Measurements from ENCODE around the gene WDR1. TPM values are rescaled to one million over a fixed set of nuclear protein-coding genes. Genes with fewer than 3 reads are reported as not detected.
A peak's percentile ranks its signal among the peaks of the same experiment; 100 is the strongest.

WDR1 gene
- total and polyA plus RNA-seq, 3 experiments from 2014 or later = 377 to 409 (median 409) TPM

GRCh38 chr4:10114607-10115006 lies 2.0 kb downstream of the WDR1 start:
- no peaks in the 10 kb centered on the region for H3K27me3 ChIP-seq (ENCODE audit: insufficient read depth, low read length, poor library complexity, severe bottlenecking)
- H3K36me3 ChIP-seq (ENCODE audit: insufficient read depth, low read length) = peaks cover 53% of the 10 kb centered on the region
- Mint-ChIP-seq H3K27ac (peak overlapping the region; percentile 38 to 99 (median 97)), H3K36me3 (peaks cover 10 to 67% (median 18%) of the 10 kb centered on the region in 3 donors), H3K4me3 (peak overlapping the region; percentile 93 to 99 (median 96)), H3K27me3 (no peaks in the 10 kb centered on the region), H3K4me1 (peaks cover 74 to 81% (median 81%) of the 10 kb centered on the region in 3 donors), H3K9me3 (no peaks in the 10 kb centered on the region)
- peak overlapping the region; percentile 76 for H3K27ac ChIP-seq (ENCODE audit: low read depth, low read length)
- H3K4me3 ChIP-seq (ENCODE audit: low read length) = peak overlapping the region; percentile 81
- H3K9me3 ChIP-seq (ENCODE audit: low read length) = no peaks in the 10 kb centered on the region
- H3K4me1 ChIP-seq (ENCODE audit: insufficient read depth, low read length) = peaks cover 85% of the 10 kb centered on the region
- POLR2A ChIA-PET = interaction anchor here (1.0 to 1.2 kb wide), 2 partner anchors 15 to 19 kb away, joined by 3 to 4 read pairs; no protein-coding TSS in a partner anchor
- no peak for DNase-seq
- CTCF ChIA-PET = interaction anchor here (0.8 to 1.5 kb wide), 5 partner anchors 10 to 347 kb away, joined by 3 to 4 read pairs (median 3); no protein-coding TSS in a partner anchor

GRCh38 chr4:10114147-10114546 lies 2.5 kb downstream of the WDR1 start:
- H3K27me3 Mint-ChIP-seq = no peaks in the 10 kb centered on the region
- H3K9me3 Mint-ChIP-seq = no peaks in the 10 kb centered on the region
- H3K27ac Mint-ChIP-seq = peak overlapping the region in 7 of 8 donors; percentile 66 to 99 (median 94)
- CTCF ChIA-PET = interaction anchor here (0.8 to 1.5 kb wide), 5 partner anchors 10 to 347 kb away, joined by 3 to 4 read pairs (median 3); no protein-coding TSS in a partner anchor
- DNase-seq = no peak
- Histone ChIP-seq H3K4me1 (ENCODE audit: insufficient read depth, low read length) (peaks cover 85% of the 10 kb centered on the region), H3K4me3 (ENCODE audit: low read length) (no peak overlapping the region), H3K27ac (ENCODE audit: low read depth, low read length) (no peak overlapping the region), H3K9me3 (ENCODE audit: low read length) (no peaks in the 10 kb centered on the region), H3K27me3 (ENCODE audit: insufficient read depth, low read length, poor library complexity, severe bottlenecking) (no peaks in the 10 kb centered on the region), H3K36me3 (ENCODE audit: insufficient read depth, low read length) (peaks cover 58% of the 10 kb centered on the region)
- POLR2A ChIA-PET = interaction anchor here (1.0 to 1.2 kb wide), 2 partner anchors 15 to 18 kb away, joined by 3 to 4 read pairs; no protein-coding TSS in a partner anchor
- peaks cover 79 to 86% (median 86%) of the 10 kb centered on the region in 3 donors for H3K4me1 Mint-ChIP-seq
- peaks cover 10 to 71% (median 18%) of the 10 kb centered on the region in 3 donors for H3K36me3 Mint-ChIP-seq
- H3K4me3 Mint-ChIP-seq = peak overlapping the region; percentile 60 to 99 (median 95)

- no peak overlapping the region for H3K27ac ChIP-seq (ENCODE audit: low read depth, low read length)
- peaks cover 59% of the 10 kb centered on the region for H3K36me3 ChIP-seq (ENCODE audit: insufficient read depth, low read length)
- H3K4me1 ChIP-seq (ENCODE audit: insufficient read depth, low read length) = peaks cover 85% of the 10 kb centered on the region
- H3K4me3 ChIP-seq (ENCODE audit: low read length) = no peak overlapping the region
- POLR2A ChIA-PET = interaction anchor here (1.0 kb wide), 1 partner anchor 17 kb away, joined by 3 read pairs; no protein-coding TSS in a partner anchor
- no peaks in the 10 kb centered on the region for H3K9me3 Mint-ChIP-seq
- no peaks in the 10 kb centered on the region for H3K9me3 ChIP-seq (ENCODE audit: low read length)
- H3K27ac Mint-ChIP-seq = peak overlapping the region; percentile 66 to 99 (median 90)
- H3K4me3 Mint-ChIP-seq = peak overlapping the region; percentile 60 to 99 (median 93)
- CTCF ChIA-PET = interaction anchor here (1.1 kb wide), 1 partner anchor 18 kb away, joined by 4 read pairs; no protein-coding TSS in a partner anchor
- peaks cover 10 to 78% (median 20%) of the 10 kb centered on the region in 3 donors for H3K36me3 Mint-ChIP-seq
- H3K4me1 Mint-ChIP-seq = peaks cover 85 to 92% (median 92%) of the 10 kb centered on the region in 3 donors
- H3K27me3 ChIP-seq (ENCODE audit: insufficient read depth, low read length, poor library complexity, severe bottlenecking) = no peaks in the 10 kb centered on the region
- H3K27me3 Mint-ChIP-seq = no peaks in the 10 kb centered on the region
- DNase-seq = no peak
Observed at GRCh38 chr4:10113362-10114047, 3.1 kb downstream of the WDR1 start.

- Mint-ChIP-seq H3K4me1 (peaks cover 88 to 93% (median 92%) of the 10 kb centered on the region in 3 donors), H3K27me3 (no peaks in the 10 kb centered on the region), H3K36me3 (peaks cover 10 to 85% (median 20%) of the 10 kb centered on the region in 3 donors), H3K9me3 (no peaks in the 10 kb centered on the region), H3K27ac (peak overlapping the region; percentile 29 to 99 (median 84)), H3K4me3 (peak overlapping the region in 5 of 7 donors; percentile 8 to 99 (median 66))
- no peak for DNase-seq
- H3K9me3 ChIP-seq (ENCODE audit: low read length) = no peaks in the 10 kb centered on the region
- no peaks in the 10 kb centered on the region for H3K27me3 ChIP-seq (ENCODE audit: insufficient read depth, low read length, poor library complexity, severe bottlenecking)
- ChIA-PET CTCF (no interaction called here), POLR2A (no interaction called here)
- H3K4me1 ChIP-seq (ENCODE audit: insufficient read depth, low read length) = peaks cover 85% of the 10 kb centered on the region
- H3K27ac ChIP-seq (ENCODE audit: low read depth, low read length) = no peak overlapping the region
- H3K36me3 ChIP-seq (ENCODE audit: insufficient read depth, low read length) = peaks cover 63% of the 10 kb centered on the region
- no peak overlapping the region for H3K4me3 ChIP-seq (ENCODE audit: low read length)
Observed at GRCh38 chr4:10112658-10113284, 3.8 kb downstream of the WDR1 start.

GRCh38 chr4:10111067-10111801 lies 5.4 kb downstream of the WDR1 start:
- Histone ChIP-seq H3K36me3 (ENCODE audit: insufficient read depth, low read length) (peaks cover 65% of the 10 kb centered on the region), H3K4me1 (ENCODE audit: insufficient read depth, low read length) (peaks cover 95% of the 10 kb centered on the region), H3K9me3 (ENCODE audit: low read length) (no peaks in the 10 kb centered on the region), H3K27me3 (ENCODE audit: insufficient read depth, low read length, poor library complexity, severe bottlenecking) (no peaks in the 10 kb centered on the region), H3K27ac (ENCODE audit: low read depth, low read length) (no peak overlapping the region), H3K4me3 (ENCODE audit: low read length) (no peak overlapping the region)
- peak overlapping the region; percentile 33 to 79 (median 56) for H3K4me3 Mint-ChIP-seq
- DNase-seq = no peak
- H3K27ac Mint-ChIP-seq = peak overlapping the region in 7 of 8 donors; percentile 43 to 99 (median 81)
- no peaks in the 10 kb centered on the region for H3K27me3 Mint-ChIP-seq
- CTCF ChIA-PET = interaction anchor here (1.0 kb wide), 1 partner anchor 8 kb away, joined by 3 read pairs; no protein-coding TSS in a partner anchor
- POLR2A ChIA-PET = no interaction called here
- H3K9me3 Mint-ChIP-seq = no peaks in the 10 kb centered on the region
- H3K4me1 Mint-ChIP-seq = peaks cover 95 to 98% (median 96%) of the 10 kb centered on the region in 3 donors
- peaks cover 10 to 95% (median 20%) of the 10 kb centered on the region in 3 donors for H3K36me3 Mint-ChIP-seq

GRCh38 chr4:10109995-10110670 lies 6.5 kb downstream of the WDR1 start:
- POLR2A ChIA-PET = interaction anchor here (2.0 kb wide), 1 partner anchor 14 kb away, joined by 10 read pairs; no protein-coding TSS in a partner anchor
- H3K9me3 Mint-ChIP-seq = no peaks in the 10 kb centered on the region
- peaks cover 100% of the 10 kb centered on the region for H3K4me1 ChIP-seq (ENCODE audit: insufficient read depth, low read length)
- peaks cover 98 to 100% (median 100%) of the 10 kb centered on the region in 3 donors for H3K4me1 Mint-ChIP-seq
- H3K36me3 Mint-ChIP-seq = peaks cover 10 to 94% (median 20%) of the 10 kb centered on the region in 3 donors
- peak overlapping the region; percentile 11 for H3K4me3 ChIP-seq (ENCODE audit: low read length)
- peaks cover 59% of the 10 kb centered on the region for H3K36me3 ChIP-seq (ENCODE audit: insufficient read depth, low read length)
- peak overlapping the region; percentile 60 to 88 (median 67) for H3K4me3 Mint-ChIP-seq
- no peak for DNase-seq
- peak overlapping the region; percentile 78 to 99 (median 94) for H3K27ac Mint-ChIP-seq
- CTCF ChIA-PET = interaction anchor here (1.3 kb wide), 1 partner anchor 10 kb away, joined by 4 read pairs; no protein-coding TSS in a partner anchor
- no peaks in the 10 kb centered on the region for H3K27me3 Mint-ChIP-seq
- H3K27ac ChIP-seq (ENCODE audit: low read depth, low read length) = no peak overlapping the region
- H3K27me3 ChIP-seq (ENCODE audit: insufficient read depth, low read length, poor library complexity, severe bottlenecking) = no peaks in the 10 kb centered on the region
- H3K9me3 ChIP-seq (ENCODE audit: low read length) = no peaks in the 10 kb centered on the region
